WERI-Rb-1 (cell line): ENCODE measurements around the gene ATRIP.

Experiments used
- DNase-seq: peaks from one replicate; pipeline ENCODE4 v3.0.0-alpha.2; 2020
- H3K27ac ChIP-seq: fragments of 250-450 bp; sonication (Bioruptor Pico); 2 replicates; pipeline ENCODE4 v1.5.1; 2020; ENCODE audit warnings: mild to moderate bottlenecking, moderate library complexity
- H3K27me3 ChIP-seq: fragments of 250-450 bp; sonication (Bioruptor Pico); 2 replicates; pipeline ENCODE4 v1.5.1; 2021; ENCODE audit warnings: mild to moderate bottlenecking, low read depth, moderate library complexity; ENCODE audit not compliant: insufficient read depth, severe bottlenecking
- H3K36me3 ChIP-seq: fragments of 250-450 bp; sonication (Bioruptor Pico); 2 replicates; pipeline ENCODE4 v1.5.1; 2020; ENCODE audit warnings: mild to moderate bottlenecking, moderate library complexity
- H3K4me3 ChIP-seq: 2 replicates; pipeline ENCODE4 v1.5.1; 2011; ENCODE audit warnings: low read depth, mild to moderate bottlenecking, control low read depth, low read length
- H3K9me3 ChIP-seq: fragments of 250-450 bp; sonication (Bioruptor Pico); 2 replicates; pipeline ENCODE4 v1.5.1; 2021; ENCODE audit warnings: mild to moderate bottlenecking, moderate library complexity; ENCODE audit not compliant: severe bottlenecking
- CTCF ChIP-seq: IDR thresholded peaks from 2 replicates; pipeline ENCODE4 v1.5.1; 2011; ENCODE audit warnings: low read depth, mild to moderate bottlenecking, control low read depth, inconsistent platforms, low read length

ATRIP gene

GRCh38 chr3:48405971-48406370 is 40.6 kb upstream of the ATRIP start:
- H3K27ac ChIP-seq, result no peak overlapping the region
- no peak overlapping the region for H3K4me3 ChIP-seq
- H3K27me3 ChIP-seq, result no peaks in the 10 kb centered on the region
- peak; percentile 3 for DNase-seq
- peaks cover 73% of the 10 kb centered on the region for H3K36me3 ChIP-seq
- no peaks in the 10 kb centered on the region for H3K9me3 ChIP-seq
- no peak for TF ChIP-seq CTCF

- Histone ChIP-seq H3K27ac (no peak overlapping the region), H3K4me3 (no peak overlapping the region), H3K9me3 (no peaks in the 10 kb centered on the region), H3K36me3 (peaks cover 81% of the 10 kb centered on the region), H3K27me3 (no peaks in the 10 kb centered on the region)
- TF ChIP-seq CTCF, result no peak
- peak; percentile 4 for DNase-seq
Measured at GRCh38 chr3:48406443-48407431, 39.8 kb upstream of the ATRIP start.

GRCh38 chr3:48407542-48408099 is 38.9 kb upstream of the ATRIP start:
- no peaks in the 10 kb centered on the region for H3K27me3 ChIP-seq
- DNase-seq, result no peak
- TF ChIP-seq CTCF, result no peak
- H3K4me3 ChIP-seq, result no peak overlapping the region
- H3K9me3 ChIP-seq, result no peaks in the 10 kb centered on the region
- H3K36me3 ChIP-seq, result peaks cover 90% of the 10 kb centered on the region
- H3K27ac ChIP-seq, result no peak overlapping the region

GRCh38 chr3:48408823-48409281 is 37.7 kb upstream of the ATRIP start:
- Histone ChIP-seq H3K27me3 (no peaks in the 10 kb centered on the region), H3K36me3 (peaks cover 97% of the 10 kb centered on the region), H3K9me3 (no peaks in the 10 kb centered on the region), H3K4me3 (no peak overlapping the region), H3K27ac (no peak overlapping the region)
- peak; percentile 44 for DNase-seq
- TF ChIP-seq CTCF, result peak; percentile 59

- H3K27ac ChIP-seq, result no peak overlapping the region
- TF ChIP-seq CTCF, result no peak
- no peak overlapping the region for H3K4me3 ChIP-seq
- DNase-seq, result peak; percentile 5
- H3K9me3 ChIP-seq, result no peaks in the 10 kb centered on the region
- H3K36me3 ChIP-seq, result peaks cover 96% of the 10 kb centered on the region
- H3K27me3 ChIP-seq, result no peaks in the 10 kb centered on the region
Measured at GRCh38 chr3:48409291-48410201, 37.0 kb upstream of the ATRIP start.
